H9 (cell line): ENCODE data around the gene KIF6. TPM values are rescaled to one million over a fixed set of nuclear protein-coding genes. Genes with fewer than 3 reads are reported as not detected.
A peak's percentile ranks its signal among the peaks of the same experiment; 100 is the strongest.

ENCODE experiments used
- DNase-seq: peaks from one replicate; pipeline ENCODE4 v3.0.0-alpha.2; 2017
- H2AFZ ChIP-seq: one replicate; pipeline ENCODE4 v1.6.1; 2013; ENCODE audit warnings: mild to moderate bottlenecking, low read length, control low read depth, moderate library complexity
- H2AK5ac ChIP-seq: 2 replicates; pipeline ENCODE4 v1.6.1; 2013; ENCODE audit warnings: low read length, control low read depth, mixed read lengths; ENCODE audit not compliant: insufficient read length
- H2BK120ac ChIP-seq: one replicate; pipeline ENCODE4 v1.6.1; 2013; ENCODE audit warnings: low read depth, mild to moderate bottlenecking, low read length, control low read depth, inconsistent platforms; ENCODE audit not compliant: poor library complexity, severe bottlenecking
- H2BK12ac ChIP-seq: 2 replicates; pipeline ENCODE4 v1.6.1; 2013; ENCODE audit warnings: low read length, control low read depth, mixed read lengths, low read depth; ENCODE audit not compliant: insufficient read length
- H2BK15ac ChIP-seq: 2 replicates; pipeline ENCODE4 v1.6.1; 2013; ENCODE audit warnings: low read depth, low read length, control low read depth
- H2BK20ac ChIP-seq: one replicate; pipeline ENCODE4 v1.6.1; 2013; ENCODE audit warnings: low read depth, mild to moderate bottlenecking, low read length, control low read depth, inconsistent platforms; ENCODE audit not compliant: poor library complexity, severe bottlenecking
- H2BK5ac ChIP-seq: 2 replicates; pipeline ENCODE4 v1.6.1; 2013; ENCODE audit warnings: low read length, control low read depth, mixed read lengths; ENCODE audit not compliant: insufficient read length
- H3K14ac ChIP-seq: 2 replicates; pipeline ENCODE4 v1.6.1; 2013; ENCODE audit warnings: low read length, control low read depth; ENCODE audit not compliant: insufficient read depth
- H3K18ac ChIP-seq: 2 replicates; pipeline ENCODE4 v1.6.1; 2013; ENCODE audit warnings: low read depth, mild to moderate bottlenecking, mixed read lengths, low read length, control low read depth; ENCODE audit not compliant: insufficient read length
- H3K23ac ChIP-seq: 2 replicates; pipeline ENCODE4 v1.6.1; 2013; ENCODE audit warnings: low read length, control low read depth, mixed read lengths, low read depth; ENCODE audit not compliant: insufficient read length
- H3K23me2 ChIP-seq: 2 replicates; pipeline ENCODE4 v1.6.1; 2013; ENCODE audit warnings: low read depth, mild to moderate bottlenecking, mixed read lengths, low read length, control low read depth; ENCODE audit not compliant: insufficient read length, poor library complexity, severe bottlenecking
- H3K27ac ChIP-seq: 2 replicates; pipeline ENCODE4 v1.5.1; 2013; ENCODE audit warnings: low read length, control low read depth, mixed read lengths, low read depth; ENCODE audit not compliant: insufficient read length
- H3K27me3 ChIP-seq: 2 replicates; pipeline ENCODE4 v1.6.1; 2013; ENCODE audit warnings: low read length, control low read depth, inconsistent platforms; ENCODE audit not compliant: insufficient read depth
- H3K4ac ChIP-seq: 2 replicates; pipeline ENCODE4 v1.6.1; 2013; ENCODE audit warnings: low read depth, mild to moderate bottlenecking, control low read depth, inconsistent platforms, low read length, moderate library complexity
- H3K4me1 ChIP-seq: 2 replicates; pipeline ENCODE4 v1.6.1; 2013; ENCODE audit warnings: low read length, control low read depth, inconsistent platforms; ENCODE audit not compliant: insufficient read depth
- H3K4me2 ChIP-seq: 2 replicates; pipeline ENCODE4 v1.6.1; 2013; ENCODE audit warnings: low read length, control low read depth, mixed read lengths; ENCODE audit not compliant: insufficient read length, insufficient read depth
- H3K56ac ChIP-seq: 2 replicates; pipeline ENCODE4 v1.6.1; 2013; ENCODE audit warnings: low read depth, mild to moderate bottlenecking, mixed read lengths, low read length, control low read depth; ENCODE audit not compliant: insufficient read length
- H3K79me1 ChIP-seq: 2 replicates; pipeline ENCODE4 v1.6.1; 2013; ENCODE audit warnings: low read depth, mild to moderate bottlenecking, moderate library complexity, low read length, control low read depth, inconsistent platforms; ENCODE audit not compliant: insufficient read depth, poor library complexity, severe bottlenecking
- H3K79me2 ChIP-seq: 2 replicates; pipeline ENCODE4 v1.6.1; 2013; ENCODE audit warnings: low read length, control low read depth, inconsistent platforms; ENCODE audit not compliant: insufficient read depth
- H3K9ac ChIP-seq: 2 replicates; pipeline ENCODE4 v1.6.1; 2013; ENCODE audit warnings: low read length, control low read depth, mixed read lengths; ENCODE audit not compliant: insufficient read length; ENCODE audit errors: extremely low read depth
- H3K9me3 ChIP-seq: one replicate; pipeline ENCODE4 v1.6.1; 2013; ENCODE audit warnings: low read depth, low read length, inconsistent platforms; ENCODE audit not compliant: control insufficient read depth
- H3T11ph ChIP-seq: one replicate; pipeline ENCODE4 v1.6.1; 2013; ENCODE audit warnings: mild to moderate bottlenecking, low read length, control low read depth, inconsistent platforms
- H4K20me1 ChIP-seq: one replicate; pipeline ENCODE4 v1.6.1; 2013; ENCODE audit not compliant: control insufficient read depth, insufficient read length, insufficient read depth
- H4K5ac ChIP-seq: 2 replicates; pipeline ENCODE4 v1.6.1; 2013; ENCODE audit warnings: low read depth, mild to moderate bottlenecking, mixed read lengths, low read length, control low read depth; ENCODE audit not compliant: insufficient read length
- H4K8ac ChIP-seq: replicated peaks from 2 replicates; pipeline ENCODE4 v1.6.1; 2013; ENCODE audit warnings: low read length, control low read depth, mixed read lengths, low read depth; ENCODE audit not compliant: insufficient read length
- H4K91ac ChIP-seq: 2 replicates; pipeline ENCODE4 v1.6.1; 2013; ENCODE audit warnings: low read depth, mild to moderate bottlenecking, moderate library complexity, mixed read lengths, low read length, control low read depth; ENCODE audit not compliant: insufficient read length
- H3K27ac Mint-ChIP-seq, 3 experiments: 2 replicates in 2 of 3; 3 replicates in 1 of 3; pipeline ENCODE4 v1.8.0; 2020 to 2021; ENCODE audit warnings: mixed read lengths in 3 of 3, mild to moderate bottlenecking in 1 of 3, moderate library complexity in 1 of 3
- H3K27me3 Mint-ChIP-seq: 2 replicates; pipeline ENCODE4 v1.8.0; 2021; ENCODE audit warnings: low read depth, mild to moderate bottlenecking, moderate library complexity, mixed read lengths
- H3K36me3 Mint-ChIP-seq, 3 experiments: 2 replicates in 2 of 3; 3 replicates in 1 of 3; pipeline ENCODE4 v1.8.0; 2020 to 2021; ENCODE audit warnings: low read depth in 3 of 3, mixed read lengths in 3 of 3; ENCODE audit not compliant: insufficient read depth in 1 of 3
- H3K4me1 Mint-ChIP-seq, 2 experiments: 2 replicates each; pipeline ENCODE4 v1.8.0; 2020; ENCODE audit warnings: mixed read lengths in 2 of 2
- H3K4me3 Mint-ChIP-seq, 2 experiments: 2 replicates in 1 of 2; 3 replicates in 1 of 2; pipeline ENCODE4 v1.8.0; 2020 to 2021; ENCODE audit warnings: mild to moderate bottlenecking in 2 of 2, mixed read lengths in 2 of 2, moderate library complexity in 1 of 2
- H3K9me3 Mint-ChIP-seq, 2 experiments: 2 replicates in 1 of 2; 3 replicates in 1 of 2; pipeline ENCODE4 v1.8.0; 2020; ENCODE audit warnings: mild to moderate bottlenecking in 2 of 2, mixed read lengths in 2 of 2, moderate library complexity in 1 of 2
- CTCF ChIP-seq: fragments of 200-600 bp; sonication (generic); conservative IDR thresholded peaks from 3 replicates; pipeline ENCODE4 v1.8.0; 2021; ENCODE audit warnings: antibody characterized with exemption, mild to moderate bottlenecking
- WGBS: extraction: QIAGEN DNeasy Blood & Tissue Kit; methylation state at CpG from one replicate; pipeline ENCODE4 v1.1.7; 2013; ENCODE audit warnings: missing lambda C conversion rate, low lambda C conversion rate, mixed read lengths; ENCODE audit not compliant: insufficient read length; ENCODE audit errors: extremely low coverage; 5-methylcytosine and 5-hydroxymethylcytosine counted together
- total RNA-seq: library from RNA; stranded (reverse); gene quantifications from 2 replicates; pipeline ENCODE4 v1.2.1, GENCODE V29; 2021

KIF6 gene
- total RNA-seq, 1 experiment from 2014 or later: 0.63 TPM

- peaks cover 0 to under 1% of the 10 kb centered on the region in 2 experiments; a peak in 1 of 5 replicates for H3K9me3 Mint-ChIP-seq
- no peak overlapping the region for H3K4me3 Mint-ChIP-seq
- Histone ChIP-seq H4K91ac (no peak overlapping the region), H2AFZ (peak overlapping the region; percentile 0), H4K8ac (peak overlapping the region; percentile 69), H3K79me2 (no peaks in the 10 kb centered on the region), H3K9ac (no peak overlapping the region), H3K79me1 (no peaks in the 10 kb centered on the region), H2BK120ac (no peak overlapping the region), H3K23ac (no peak overlapping the region), H3K18ac (peak overlapping the region; percentile 80), H2BK15ac (peak overlapping the region; percentile 55; the same call in 1 of the 2 replicates), H2BK12ac (peak overlapping the region; percentile 69), H2BK20ac (no peak overlapping the region), H2AK5ac (no peak overlapping the region), H3K56ac (no peak overlapping the region), H4K20me1 (no peaks in the 10 kb centered on the region), H3K4me1 (peaks cover 9% of the 10 kb centered on the region; the same call in 1 of the 2 replicates), H3K9me3 (no peaks in the 10 kb centered on the region), H3T11ph (no peak overlapping the region), H3K4me2 (peak overlapping the region; percentile 23), H3K27ac (peak overlapping the region; percentile 6), H4K5ac (no peak overlapping the region), H3K23me2 (no peaks in the 10 kb centered on the region), H3K4ac (no peak overlapping the region), H3K27me3 (no peaks in the 10 kb centered on the region), H2BK5ac (no peak overlapping the region), H3K14ac (peak overlapping the region; percentile 78)
- WGBS: no CpG with 5 or more reads among the region's 7 CpGs
- peak overlapping the region in 2 of 3 experiments; percentile 27 to 89; a peak in 3 of 7 replicates for H3K27ac Mint-ChIP-seq
- no peak for TF ChIP-seq CTCF
- no peak for DNase-seq
- H3K27me3 Mint-ChIP-seq: no peaks in the 10 kb centered on the region
- peaks cover 0 to 2% (median 0%) of the 10 kb centered on the region in 3 experiments; a peak in 1 of 7 replicates for H3K36me3 Mint-ChIP-seq
- peaks cover 19 to 22% of the 10 kb centered on the region in 2 experiments for H3K4me1 Mint-ChIP-seq
Observed at GRCh38 chr6:39494998-39495397, 230.2 kb downstream of the KIF6 start.
